Glutamatergic neuron (in vitro differentiated cells): ENCODE results near the gene PFN2. TPM values are rescaled to one million over a fixed set of nuclear protein-coding genes. Genes with fewer than 3 reads are reported as not detected.

Source experiments
- DNase-seq: peaks from one replicate; pipeline ENCODE4 v3.0.0; 2022
- H3K27ac Mint-ChIP-seq: one replicate; pipeline ENCODE4 v1.8.0; 2020; ENCODE audit warnings: mild to moderate bottlenecking, mixed read lengths, inconsistent platforms; ENCODE audit not compliant: unreplicated experiment
- H3K27me3 Mint-ChIP-seq: one replicate; pipeline ENCODE4 v1.8.0; 2020; ENCODE audit warnings: mild to moderate bottlenecking, moderate library complexity, mixed read lengths, inconsistent platforms; ENCODE audit not compliant: unreplicated experiment
- H3K36me3 Mint-ChIP-seq: one replicate; pipeline ENCODE4 v1.8.0; 2020; ENCODE audit warnings: mild to moderate bottlenecking, mixed read lengths, inconsistent platforms; ENCODE audit not compliant: unreplicated experiment
- H3K4me1 Mint-ChIP-seq: one replicate; pipeline ENCODE4 v1.8.0; 2020; ENCODE audit warnings: mild to moderate bottlenecking, low read depth, mixed read lengths, inconsistent platforms; ENCODE audit not compliant: unreplicated experiment
- H3K4me3 Mint-ChIP-seq: one replicate; pipeline ENCODE4 v1.8.0; 2020; ENCODE audit warnings: mild to moderate bottlenecking, mixed read lengths, inconsistent platforms; ENCODE audit not compliant: unreplicated experiment
- H3K9me3 Mint-ChIP-seq: one replicate; pipeline ENCODE4 v1.8.0; 2020; ENCODE audit warnings: mild to moderate bottlenecking, moderate library complexity, mixed read lengths, inconsistent platforms; ENCODE audit not compliant: unreplicated experiment
- CTCF ChIP-seq: fragments of 200-600 bp; sonication (generic); IDR thresholded peaks from one replicate; pipeline ENCODE4 v1.5.0; 2021; ENCODE audit not compliant: partially characterized antibody, unreplicated experiment
- total RNA-seq: library from RNA; stranded (reverse); fragmentation: NEBNext Ultra II Directional; extraction: Animal tissue kit (Norgen Biotek cat#: 25700); gene quantifications from one replicate; pipeline ENCODE4 v1.2.1, GENCODE V29; 2021; ENCODE audit not compliant: unreplicated experiment

Gene PFN2
- total RNA-seq, 1 donor from 2014 or later = 364 TPM

DNA sequence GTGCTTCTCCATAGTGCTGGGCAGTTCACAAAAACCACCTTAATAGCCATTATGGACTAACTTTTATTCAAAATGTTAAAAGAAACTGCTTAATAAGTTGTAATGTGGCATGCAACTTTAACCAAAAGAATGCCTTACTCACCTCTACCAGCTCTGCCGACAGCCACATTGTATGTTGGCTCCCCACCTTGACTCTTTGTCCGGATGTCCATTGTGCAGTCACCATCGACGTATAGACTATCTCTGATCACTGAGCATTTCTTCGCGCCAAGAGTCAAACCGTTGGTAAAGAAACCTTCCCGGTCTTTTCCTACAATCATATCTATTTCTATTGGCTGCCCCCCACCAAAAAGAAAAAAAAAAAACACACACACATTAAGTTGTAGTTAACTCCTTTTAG is 2.5 kb downstream of the PFN2 start:
- Mint-ChIP-seq H3K27me3 (peaks cover 22% of the 10 kb centered on the region), H3K4me3 (peak overlapping the region; percentile 98), H3K27ac (peak overlapping the region; percentile 88), H3K4me1 (peaks cover 27% of the 10 kb centered on the region), H3K9me3 (peaks cover 20% of the 10 kb centered on the region), H3K36me3 (no peaks in the 10 kb centered on the region)
- no peak for TF ChIP-seq CTCF
- DNase-seq = no peak

GRCh38 chr3:149967086-149967685 is 3.5 kb downstream of the PFN2 start:
- Mint-ChIP-seq H3K4me3 (peak overlapping the region; percentile 98), H3K36me3 (no peaks in the 10 kb centered on the region), H3K27ac (no peak overlapping the region), H3K27me3 (peaks cover 21% of the 10 kb centered on the region), H3K9me3 (peaks cover 20% of the 10 kb centered on the region), H3K4me1 (peaks cover 27% of the 10 kb centered on the region)
- TF ChIP-seq CTCF = peak; percentile 79
- no peak for DNase-seq

DNA sequence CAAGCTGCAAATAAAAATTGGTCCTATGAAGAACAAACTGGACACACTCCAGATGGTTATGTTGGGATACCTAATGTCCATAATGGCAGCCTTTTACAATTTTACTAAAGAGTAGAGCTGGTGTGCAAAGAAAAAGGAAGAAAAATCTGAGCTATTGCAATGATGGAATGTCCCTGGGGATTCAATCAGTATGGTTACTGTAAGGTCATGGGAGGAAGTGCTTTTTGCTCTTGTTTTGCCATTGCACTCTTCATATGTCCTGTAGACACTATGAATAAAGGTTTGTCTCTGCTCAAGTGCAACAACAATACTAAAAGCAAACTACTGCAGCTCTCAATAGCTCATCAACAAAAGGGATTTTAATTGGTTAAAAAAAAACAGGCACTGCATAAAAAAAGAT is 5.4 kb downstream of the PFN2 start:
- H3K27ac Mint-ChIP-seq = no peak overlapping the region
- H3K4me3 Mint-ChIP-seq = peak overlapping the region; percentile 77
- H3K4me1 Mint-ChIP-seq = peaks cover 27% of the 10 kb centered on the region
- H3K36me3 Mint-ChIP-seq = no peaks in the 10 kb centered on the region
- peaks cover 14% of the 10 kb centered on the region for H3K27me3 Mint-ChIP-seq
- peaks cover 14% of the 10 kb centered on the region for H3K9me3 Mint-ChIP-seq
- TF ChIP-seq CTCF = no peak
- DNase-seq = no peak

GRCh38 chr3:149964291-149964690 is 6.4 kb downstream of the PFN2 start:
- Mint-ChIP-seq H3K9me3 (peaks cover 7% of the 10 kb centered on the region), H3K27me3 (peaks cover 9% of the 10 kb centered on the region), H3K27ac (no peak overlapping the region), H3K36me3 (no peaks in the 10 kb centered on the region), H3K4me1 (peaks cover 27% of the 10 kb centered on the region), H3K4me3 (peak overlapping the region; percentile 25)
- no peak for TF ChIP-seq CTCF
- no peak for DNase-seq

- Mint-ChIP-seq H3K4me3 (no peak overlapping the region), H3K27me3 (peaks cover 4% of the 10 kb centered on the region), H3K36me3 (no peaks in the 10 kb centered on the region), H3K27ac (no peak overlapping the region), H3K4me1 (peaks cover 27% of the 10 kb centered on the region), H3K9me3 (peaks cover 2% of the 10 kb centered on the region)
- no peak for DNase-seq
- no peak for TF ChIP-seq CTCF
These were observed 7.2 kb downstream of the PFN2 start for GRCh38 chr3:149963485-149963884.
